Chondrocyte (in vitro differentiated cells): ENCODE measurements around the gene NAV2. TPM values are rescaled to one million over a fixed set of nuclear protein-coding genes. Genes with fewer than 3 reads are reported as not detected.

Experiments used
- DNase-seq: peaks from one replicate; pipeline ENCODE4 v3.0.0; 2021; ENCODE audit warnings: mixed read lengths, low spot score
- H3K27ac Mint-ChIP-seq: one replicate; pipeline ENCODE4 v1.8.0; 2021; ENCODE audit warnings: mild to moderate bottlenecking, moderate library complexity, mixed read lengths; ENCODE audit not compliant: unreplicated experiment
- H3K27me3 Mint-ChIP-seq: 2 replicates; pipeline ENCODE4 v1.8.0; 2021; ENCODE audit warnings: low read depth, mixed read lengths
- H3K36me3 Mint-ChIP-seq: 2 replicates; pipeline ENCODE4 v1.8.0; 2021; ENCODE audit warnings: low read depth, mixed read lengths
- H3K4me1 Mint-ChIP-seq: 2 replicates; pipeline ENCODE4 v1.8.0; 2021; ENCODE audit warnings: low read depth, mild to moderate bottlenecking, mixed read lengths
- H3K4me3 Mint-ChIP-seq: one replicate; pipeline ENCODE4 v1.8.0; 2021; ENCODE audit warnings: mild to moderate bottlenecking, moderate library complexity, mixed read lengths; ENCODE audit not compliant: unreplicated experiment
- H3K9me3 Mint-ChIP-seq: 2 replicates; pipeline ENCODE4 v1.8.0; 2021; ENCODE audit warnings: low read depth, mixed read lengths
- CTCF ChIP-seq: fragments of 200-600 bp; sonication (generic); IDR thresholded peaks from 2 replicates; pipeline ENCODE4 v1.5.0; 2021; ENCODE audit warnings: antibody characterized with exemption, mild to moderate bottlenecking, moderate library complexity
- total RNA-seq: library from RNA; stranded (reverse); gene quantifications from 3 replicates; pipeline ENCODE4 v1.2.1, GENCODE V29; 2021

NAV2 gene
- total RNA-seq, 1 donor from 2014 or later, result 87.0 TPM

DNA sequence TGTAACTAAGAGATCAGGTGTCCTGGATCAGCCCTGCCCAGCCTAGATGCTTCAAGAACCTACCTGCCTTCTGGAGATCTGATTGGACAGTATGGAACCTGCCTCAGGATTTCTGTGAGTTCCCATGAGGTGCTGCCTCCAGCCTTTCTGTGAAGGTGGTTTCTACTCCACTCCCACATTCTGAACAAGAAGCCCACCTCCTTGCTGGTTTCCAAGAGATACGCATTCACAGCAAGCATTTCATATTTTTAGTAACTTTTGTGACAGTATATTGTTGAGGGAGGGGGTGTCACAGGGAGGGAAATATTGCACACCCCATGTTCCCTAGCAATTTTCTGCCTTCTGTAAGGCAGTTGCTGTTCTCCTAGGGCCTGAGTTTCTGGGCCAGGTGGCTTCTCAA is 204.4 kb downstream of the NAV2 start:
- peaks cover 16% of the 10 kb centered on the region for H3K36me3 Mint-ChIP-seq
- no peak for DNase-seq
- no peak overlapping the region for H3K4me3 Mint-ChIP-seq
- no peaks in the 10 kb centered on the region for H3K27me3 Mint-ChIP-seq
- H3K9me3 Mint-ChIP-seq, result peaks cover 5% of the 10 kb centered on the region
- H3K27ac Mint-ChIP-seq, result no peak overlapping the region
- TF ChIP-seq CTCF, result no peak
- peaks cover 81% of the 10 kb centered on the region for H3K4me1 Mint-ChIP-seq

- Mint-ChIP-seq H3K27me3 (no peaks in the 10 kb centered on the region), H3K4me3 (no peak overlapping the region), H3K9me3 (peaks cover 5% of the 10 kb centered on the region), H3K36me3 (peaks cover 16% of the 10 kb centered on the region), H3K4me1 (peaks cover 81% of the 10 kb centered on the region), H3K27ac (peak overlapping the region; percentile 97)
- no peak for DNase-seq
- no peak for TF ChIP-seq CTCF
Observed at GRCh38 chr11:19918302-19919049, 205.8 kb downstream of the NAV2 start.

DNA sequence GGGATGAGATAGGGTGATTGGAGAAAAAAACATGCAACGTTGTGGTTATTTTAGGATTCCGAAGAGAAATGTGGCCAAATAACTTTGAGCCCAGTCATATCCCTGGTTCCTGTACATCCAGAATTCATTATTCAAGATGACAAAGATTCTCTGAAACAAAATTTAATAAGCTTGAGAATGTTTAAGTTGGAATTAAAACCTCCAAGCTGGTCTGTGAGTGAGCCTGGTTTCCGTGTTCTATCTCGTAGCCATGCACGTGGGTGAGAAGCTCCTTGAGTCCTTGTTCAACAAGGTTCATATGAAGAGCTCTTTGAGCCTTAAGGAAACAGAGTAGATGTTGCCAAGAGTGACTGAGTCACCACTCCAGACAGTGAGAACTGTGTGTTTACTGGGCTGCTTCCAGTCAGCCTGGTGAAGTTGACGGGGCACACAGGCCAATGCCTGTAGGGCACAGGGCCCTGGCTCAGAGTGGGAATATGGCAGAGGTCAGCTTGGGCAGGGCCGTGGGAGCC is 206.5 kb downstream of the NAV2 start:
- peaks cover 81% of the 10 kb centered on the region for H3K4me1 Mint-ChIP-seq
- no peak overlapping the region for H3K4me3 Mint-ChIP-seq
- peaks cover 5% of the 10 kb centered on the region for H3K9me3 Mint-ChIP-seq
- TF ChIP-seq CTCF, result no peak
- no peak for DNase-seq
- peaks cover 16% of the 10 kb centered on the region for H3K36me3 Mint-ChIP-seq
- H3K27ac Mint-ChIP-seq, result peak overlapping the region; percentile 97
- no peaks in the 10 kb centered on the region for H3K27me3 Mint-ChIP-seq

DNA sequence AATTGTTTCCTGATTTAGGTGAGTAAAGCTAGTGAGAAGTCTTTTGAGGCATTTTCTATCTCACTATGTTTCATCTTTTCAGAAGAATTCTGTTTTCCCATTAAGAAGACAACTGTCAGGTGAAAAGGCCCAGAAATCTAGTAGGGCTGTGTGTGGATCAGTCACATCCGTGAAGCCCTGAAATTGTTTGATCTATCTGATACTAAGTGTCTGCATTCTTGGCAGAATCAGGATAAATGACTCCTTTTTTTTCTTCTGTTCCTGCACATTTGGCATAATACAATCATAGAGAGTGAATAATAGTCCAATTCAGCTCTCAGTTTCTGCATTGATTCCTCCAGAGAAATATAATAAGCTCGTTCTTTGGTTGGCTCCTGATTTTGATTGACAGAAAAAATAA is 208.3 kb downstream of the NAV2 start:
- peak overlapping the region; percentile 57 for H3K27ac Mint-ChIP-seq
- peaks cover 80% of the 10 kb centered on the region for H3K4me1 Mint-ChIP-seq

More for the DNA sequence above, 208.3 kb downstream of the NAV2 start:
- Mint-ChIP-seq H3K27me3 (no peaks in the 10 kb centered on the region), H3K9me3 (peaks cover 5% of the 10 kb centered on the region), H3K4me3 (no peak overlapping the region), H3K36me3 (peaks cover 8% of the 10 kb centered on the region)
- TF ChIP-seq CTCF, result no peak
- no peak for DNase-seq
